ENCODE data around the gene TMEM86A. TPM values are rescaled to one million over a fixed set of nuclear protein-coding genes. Genes with fewer than 3 reads are reported as not detected.

Gene TMEM86A
- polyA plus RNA-seq, 2 of the 4 experiments (the other 2 are of a cell fraction), result 0.10 to 0.41 TPM

GRCh38 chr11:18731949-18732821, 33.6 kb downstream of the TMEM86A start:
- H3K27ac ChIP-seq, result no peak overlapping the region
- TF ChIP-seq EHF (CRISPR knock-in tag; IDR thresholded peaks at IDR 0.05) (no peak), CEBPB (IDR thresholded peaks at IDR 0.05) (no peak), ATOH8 (CRISPR knock-in tag; IDR thresholded peaks at IDR 0.05; ENCODE audit: low read depth) (no peak), BCL3 (IDR thresholded peaks at IDR 0.05) (no peak), ESRRA (IDR thresholded peaks at IDR 0.05; ENCODE audit: borderline replicate concordance, low read length) (no peak), JUNB (IDR thresholded peaks at IDR 0.05) (no peak), ZFP36 (IDR thresholded peaks at IDR 0.05; ENCODE audit: borderline replicate concordance, partially characterized antibody) (no peak), PHF8 (IDR thresholded peaks at IDR 0.05; ENCODE audit: borderline replicate concordance, low read depth) (no peak), RAD21 (conservative IDR thresholded peaks at IDR 0.05 in 1 of 2, IDR thresholded peaks at IDR 0.05 in 1 of 2) (peak; percentile 70 to 75), E2F6 (IDR thresholded peaks at IDR 0.05; ENCODE audit: borderline replicate concordance, low read depth) (no peak), NR3C1 (IDR thresholded peaks at IDR 0.05) (no peak), HEYL (CRISPR knock-in tag; IDR thresholded peaks at IDR 0.05) (no peak), NFE2L2 (conservative IDR thresholded peaks at IDR 0.05; ENCODE audit: low read length) (no peak), HOXB5 (CRISPR knock-in tag; IDR thresholded peaks at IDR 0.05) (no peak), SMC3 (IDR thresholded peaks at IDR 0.05) (peak; percentile 79)
- TF ChIP-seq, protein P1, sequence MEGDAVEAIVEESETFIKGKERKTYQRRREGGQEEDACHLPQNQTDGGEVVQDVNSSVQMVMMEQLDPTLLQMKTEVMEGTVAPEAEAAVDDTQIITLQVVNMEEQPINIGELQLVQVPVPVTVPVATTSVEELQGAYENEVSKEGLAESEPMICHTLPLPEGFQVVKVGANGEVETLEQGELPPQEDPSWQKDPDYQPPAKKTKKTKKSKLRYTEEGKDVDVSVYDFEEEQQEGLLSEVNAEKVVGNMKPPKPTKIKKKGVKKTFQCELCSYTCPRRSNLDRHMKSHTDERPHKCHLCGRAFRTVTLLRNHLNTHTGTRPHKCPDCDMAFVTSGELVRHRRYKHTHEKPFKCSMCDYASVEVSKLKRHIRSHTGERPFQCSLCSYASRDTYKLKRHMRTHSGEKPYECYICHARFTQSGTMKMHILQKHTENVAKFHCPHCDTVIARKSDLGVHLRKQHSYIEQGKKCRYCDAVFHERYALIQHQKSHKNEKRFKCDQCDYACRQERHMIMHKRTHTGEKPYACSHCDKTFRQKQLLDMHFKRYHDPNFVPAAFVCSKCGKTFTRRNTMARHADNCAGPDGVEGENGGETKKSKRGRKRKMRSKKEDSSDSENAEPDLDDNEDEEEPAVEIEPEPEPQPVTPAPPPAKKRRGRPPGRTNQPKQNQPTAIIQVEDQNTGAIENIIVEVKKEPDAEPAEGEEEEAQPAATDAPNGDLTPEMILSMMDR (IDR thresholded peaks at IDR 0.05), result peak; percentile 86
- TF ChIP-seq, protein P2, sequence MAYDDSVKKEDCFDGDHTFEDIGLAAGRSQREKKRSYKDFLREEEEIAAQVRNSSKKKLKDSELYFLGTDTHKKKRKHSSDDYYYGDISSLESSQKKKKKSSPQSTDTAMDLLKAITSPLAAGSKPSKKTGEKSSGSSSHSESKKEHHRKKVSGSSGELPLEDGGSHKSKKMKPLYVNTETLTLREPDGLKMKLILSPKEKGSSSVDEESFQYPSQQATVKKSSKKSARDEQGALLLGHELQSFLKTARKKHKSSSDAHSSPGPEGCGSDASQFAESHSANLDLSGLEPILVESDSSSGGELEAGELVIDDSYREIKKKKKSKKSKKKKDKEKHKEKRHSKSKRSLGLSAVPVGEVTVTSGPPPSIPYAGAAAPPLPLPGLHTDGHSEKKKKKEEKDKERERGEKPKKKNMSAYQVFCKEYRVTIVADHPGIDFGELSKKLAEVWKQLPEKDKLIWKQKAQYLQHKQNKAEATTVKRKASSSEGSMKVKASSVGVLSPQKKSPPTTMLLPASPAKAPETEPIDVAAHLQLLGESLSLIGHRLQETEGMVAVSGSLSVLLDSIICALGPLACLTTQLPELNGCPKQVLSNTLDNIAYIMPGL (CRISPR knock-in tag; IDR thresholded peaks at IDR 0.05; ENCODE audit: borderline replicate concordance), result no peak
- FAIRE-seq, result peak; percentile 78

GRCh38 chr11:18733202-18733601, 34.6 kb downstream of the TMEM86A start:
- Histone ChIP-seq H3K27ac (no peak overlapping the region), H3K4me2 (no peak overlapping the region), H3K9me3 (no peaks in the 10 kb centered on the region), H3K4me1 (no peaks in the 10 kb centered on the region), H3K4me3 (no peak overlapping the region)
- DNase-seq (ENCODE audit: low read depth in 1 of 2, low spot score in 1 of 2) (no peak), FAIRE-seq (no peak), ATAC-seq (no peak)
- WGBS (ENCODE audit: missing lambda C conversion rate), result 78% methylated on average over 16 of the region's 16 CpGs
- ChIA-PET CTCF (interaction anchor here (0.6 to 9.9 kb wide), 10 partner anchors 9 to 618 kb away, joined by 3 to 137 read pairs (median 4); partner anchors contain the start of gene TMEM86A), POLR2A (no interaction called here)
- TF ChIP-seq FOSB (CRISPR knock-in tag; IDR thresholded peaks at IDR 0.05) (no peak), MAZ (IDR thresholded peaks at IDR 0.05; ENCODE audit: borderline replicate concordance, low read depth, low read length) (no peak), REST (IDR thresholded peaks at IDR 0.05) (no peak), CHD4 (IDR thresholded peaks at IDR 0.05; ENCODE audit: borderline replicate concordance) (no peak), JUN (IDR thresholded peaks at IDR 0.05) (no peak), SMC3 (IDR thresholded peaks at IDR 0.05) (no peak), RCOR1 (IDR thresholded peaks at IDR 0.05; ENCODE audit: low read depth, low read length) (no peak), KDM5A (IDR thresholded peaks at IDR 0.05) (no peak), NR3C1 (IDR thresholded peaks at IDR 0.05) (no peak), NPAS2 (CRISPR knock-in tag; IDR thresholded peaks at IDR 0.05; ENCODE audit: borderline replicate concordance) (no peak), SREBF2 (IDR thresholded peaks at IDR 0.05) (no peak)

More at GRCh38 chr11:18731949-18732821, 33.6 kb downstream of the TMEM86A start:
- no peaks in the 10 kb centered on the region for H3K9me3 ChIP-seq
- DNase-seq (ENCODE audit: low read depth in 1 of 2, low spot score in 1 of 2) (peak; percentile 43 to 84), ATAC-seq (peak; percentile 65 to 84; a peak in 5 of 6 replicates)
- H3K4me2 ChIP-seq, result no peak overlapping the region
- H3K4me3 ChIP-seq, result no peak overlapping the region
- no peaks in the 10 kb centered on the region for H3K4me1 ChIP-seq
- POLR2A ChIA-PET, result no interaction called here
- WGBS (ENCODE audit: missing lambda C conversion rate), result 52% methylated on average over 11 of the region's 11 CpGs
- CTCF ChIA-PET, result interaction anchor here (0.6 to 9.9 kb wide), 45 partner anchors 10 to 622 kb away, joined by 3 to 137 read pairs (median 4); partner anchors contain the start of gene TMEM86A
